B cell (primary cell): ENCODE results near the gene SCNN1B.

Experiments used
- CTCF ChIP-seq: fragments of 200-600 bp; IDR thresholded peaks from one replicate; pipeline ENCODE4 v1.8.0; 2022; ENCODE audit warnings: antibody characterized with exemption, mild to moderate bottlenecking
- EZH2 ChIP-seq: IDR thresholded peaks from 2 replicates; pipeline ENCODE4 v1.6.1; 2012; ENCODE audit warnings: borderline replicate concordance, low read depth, mild to moderate bottlenecking, moderate library complexity, low read length; ENCODE audit not compliant: insufficient read depth, poor library complexity, severe bottlenecking

- no peak for TF ChIP-seq CTCF
- TF ChIP-seq EZH2: no peak
These were observed 33.5 kb upstream of the SCNN1B start for GRCh38 chr16:23268561-23268960.
